ENCODE results near the gene FAM200C. TPM values are rescaled to one million over a fixed set of nuclear protein-coding genes. Genes with fewer than 3 reads are reported as not detected.

The FAM200C gene
- total RNA-seq, result 3.0 and 3.2 TPM in 2 replicates

DNA sequence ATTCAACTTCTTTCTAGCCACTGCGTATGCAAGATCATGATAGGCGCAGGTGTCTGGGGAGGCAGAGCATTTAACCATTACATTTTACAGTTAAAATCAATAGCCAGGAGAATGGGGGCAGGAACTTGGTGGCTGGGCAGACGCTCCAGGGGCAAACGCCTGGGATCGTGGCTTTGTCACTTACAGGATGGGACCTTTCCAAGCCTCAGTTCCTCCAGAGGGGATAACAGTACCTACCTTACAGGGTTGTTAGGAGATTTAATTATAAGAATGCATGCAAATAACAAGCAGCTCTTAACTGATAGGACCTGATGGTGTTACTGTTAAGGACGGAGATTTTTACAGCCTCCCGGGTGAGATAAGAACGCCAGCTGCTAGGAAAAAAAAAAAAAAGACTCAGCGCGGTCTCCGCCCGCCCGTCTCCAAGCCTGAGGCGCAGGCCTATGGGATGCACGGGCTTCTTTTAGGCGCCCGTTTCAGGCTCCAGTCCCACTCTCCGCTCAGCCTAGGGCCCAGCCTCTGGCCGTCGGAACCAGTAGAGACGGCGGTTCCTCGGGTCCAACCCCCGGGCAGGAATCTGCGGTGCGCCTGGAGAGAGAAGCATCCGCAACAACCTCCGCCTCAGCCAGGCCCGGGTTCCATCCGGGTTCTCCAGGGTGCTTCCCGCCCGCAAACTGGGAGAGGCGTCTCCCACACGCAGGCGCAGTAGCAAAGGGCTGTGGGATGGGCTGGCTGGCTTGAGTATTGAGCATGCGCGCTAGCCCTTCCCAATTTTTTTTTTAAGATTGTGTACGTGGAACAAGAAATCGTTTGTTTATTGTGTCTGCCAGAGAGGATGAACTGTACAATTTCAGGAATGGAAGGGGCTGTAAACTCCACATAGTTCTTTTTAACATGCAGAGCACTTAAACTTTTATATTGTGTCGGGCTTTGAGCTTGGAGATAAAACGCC is at the start of gene FAM200C:
TSS of gene FAM200C (minus strand) at position 653 of the 952 bp plus-strand sequence. CDS start 4,564 bp downstream, outside the sequence.

DNA sequence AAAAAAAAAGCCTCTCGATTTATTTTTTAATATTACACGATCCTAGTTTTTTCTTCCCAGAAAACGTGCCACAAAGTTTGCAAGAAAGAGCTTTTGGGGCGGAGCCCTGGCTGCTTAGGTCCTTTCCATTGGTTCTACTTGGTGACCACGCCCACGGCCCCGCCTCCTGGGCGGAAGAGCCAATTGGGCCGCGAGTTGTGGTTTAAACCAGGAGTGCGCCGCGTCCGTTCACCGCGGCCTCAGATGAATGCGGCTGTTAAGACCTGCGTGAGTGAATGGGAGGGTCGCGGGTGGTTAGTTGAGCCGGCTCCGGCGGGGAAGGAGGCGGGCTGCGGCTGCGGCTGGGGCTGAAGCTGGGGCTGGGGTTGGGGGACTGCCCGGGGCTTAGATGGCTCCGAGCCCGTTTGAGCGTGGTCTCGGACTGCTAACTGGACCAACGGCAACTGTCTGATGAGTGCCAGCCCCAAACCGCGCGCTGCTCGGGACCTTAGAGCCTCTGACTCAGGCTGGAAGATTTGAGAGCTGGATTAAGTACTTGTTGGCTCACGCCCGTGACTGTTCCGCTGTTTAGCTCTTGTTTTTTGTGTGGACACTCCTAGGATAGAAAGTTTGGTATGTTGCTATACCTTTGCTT is 21.9 kb upstream of the FAM200C start, which contains the start of gene PTTG1:
TSS of gene PTTG1 (plus strand) at position 231 of the 634 bp plus-strand sequence. CDS start 458 bp downstream, outside the sequence.

DNA sequence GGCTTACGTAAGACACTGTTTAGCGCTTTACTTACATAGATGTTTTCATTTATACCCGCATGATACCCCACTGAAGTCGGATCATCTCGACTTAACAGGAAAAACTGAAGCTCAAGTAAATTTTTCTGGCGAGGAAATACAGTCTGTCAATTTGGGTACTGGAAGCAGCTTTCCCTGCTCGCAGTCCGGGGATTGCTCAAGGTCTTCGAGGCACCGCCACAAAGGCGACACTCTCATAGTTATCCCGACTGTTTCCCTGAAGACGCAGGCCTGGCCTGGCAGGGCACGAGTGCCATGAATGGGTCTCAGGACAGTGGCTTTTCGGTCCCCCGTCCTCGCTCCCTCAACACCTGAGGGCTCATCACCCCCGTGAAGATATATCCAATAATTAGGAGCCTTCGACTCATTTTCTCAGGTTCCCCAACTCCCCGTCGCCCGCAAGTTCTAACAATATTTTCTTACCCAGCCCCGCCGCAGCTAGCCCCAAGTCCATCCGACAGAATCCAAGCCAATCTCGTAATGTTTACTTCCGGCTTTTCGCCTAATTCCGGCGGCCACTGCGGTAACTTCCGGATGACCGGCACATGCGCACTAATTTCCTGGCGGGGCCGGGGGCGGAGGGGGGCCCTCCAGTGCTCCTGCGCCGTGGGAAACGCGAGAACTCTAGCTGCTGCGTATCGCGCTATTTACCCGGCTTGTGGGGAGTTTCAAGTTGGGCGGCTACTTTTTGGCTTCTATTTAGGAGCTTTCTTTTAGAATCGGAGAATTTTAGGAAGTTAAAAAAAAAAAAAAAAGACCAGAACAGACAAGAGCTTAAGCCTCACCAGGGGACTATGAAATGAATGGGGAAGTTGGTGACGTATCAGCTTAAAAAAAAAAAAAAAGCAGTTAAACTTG is 19.0 kb upstream of the FAM200C start, which contains the start of gene SLU7:
TSS of gene SLU7 (minus strand) at position 521 of the 897 bp plus-strand sequence. CDS start 3,787 bp downstream, outside the sequence.

DNA sequence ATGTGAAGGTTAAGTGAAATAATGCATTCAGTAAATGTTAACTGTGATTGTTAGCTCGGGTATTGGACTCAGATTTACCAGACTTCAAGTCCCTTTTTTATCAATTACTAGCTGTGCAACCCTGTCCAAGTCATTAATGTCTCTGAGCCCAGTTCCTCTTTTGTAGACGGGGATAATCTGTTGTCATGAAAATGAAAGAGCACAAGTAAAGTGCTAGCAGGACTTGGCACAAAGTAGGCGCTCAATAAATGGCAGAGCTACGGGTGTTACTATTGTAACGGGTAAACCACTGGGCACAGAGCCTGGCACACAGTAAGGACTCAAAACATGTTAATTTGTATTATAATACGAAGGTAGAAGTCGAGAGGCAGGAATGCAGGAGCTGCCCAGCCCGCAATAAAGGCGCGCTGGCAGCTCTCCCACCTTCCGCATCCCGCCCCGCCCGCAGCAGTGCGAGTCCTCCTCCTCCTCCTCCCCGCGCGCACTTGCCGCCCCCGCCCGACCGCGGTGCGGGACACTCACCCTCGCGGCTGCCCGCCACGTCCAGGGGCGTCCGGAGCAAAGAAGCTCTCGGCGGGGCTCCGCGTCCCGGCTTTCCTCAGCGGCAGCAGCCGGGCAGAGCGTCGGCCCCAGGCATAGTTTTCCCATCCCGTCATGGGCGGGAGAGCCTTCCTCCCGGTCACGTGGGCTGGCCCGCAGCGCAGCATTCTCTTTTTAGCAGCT is 29.7 kb downstream of the FAM200C start, which contains the start of gene C1QTNF2:
TSS of gene C1QTNF2 (minus strand) at position 637 of the 723 bp plus-strand sequence. CDS start 15,615 bp downstream, outside the sequence.

Other genes with a start within 250 kb of the FAM200C start
- not detected in 2 replicates for gene FABP6, start 170.5 kb downstream of the FAM200C start, total RNA-seq
- gene CCNJL, start 87.5 kb downstream of the FAM200C start, total RNA-seq, result under 0.01 and 0.09 TPM in 2 replicates
- 0.32 and 0.86 TPM in 2 replicates for gene C1QTNF2, start 29.4 kb downstream of the FAM200C start, total RNA-seq
- gene SLU7, start 19.0 kb upstream of the FAM200C start, total RNA-seq, result 95.5 and 110 TPM in 2 replicates
- 31.8 and 54.9 TPM in 2 replicates for gene PTTG1, start 21.8 kb upstream of the FAM200C start, total RNA-seq

All from bronchial smooth muscle cell (primary cell).